ENCODE results near the gene SASH1. TPM values are rescaled to one million over a fixed set of nuclear protein-coding genes. Genes with fewer than 3 reads are reported as not detected.

The SASH1 gene
- total RNA-seq, 1 experiment from 2014 or later: 33.2 TPM

DNA sequence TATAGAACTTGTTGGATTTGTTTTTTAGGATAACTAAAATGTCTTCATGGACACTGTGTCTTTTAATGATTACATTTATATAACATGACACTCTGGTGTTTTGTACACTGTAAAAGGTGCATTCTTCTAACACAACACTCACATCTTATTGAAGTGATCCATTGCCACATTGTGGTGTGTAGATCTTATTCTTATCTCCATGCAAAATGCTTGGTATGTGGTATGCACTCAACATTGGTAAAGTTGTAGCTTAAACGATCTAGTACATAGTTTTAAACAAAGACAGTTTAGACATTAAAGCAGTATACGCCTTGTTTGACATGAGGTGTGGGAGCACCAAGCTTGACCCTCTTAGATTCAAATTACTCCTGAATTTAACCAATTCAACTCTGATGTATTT is 84.7 kb downstream of the SASH1 start:
- Histone ChIP-seq H3K14ac (ENCODE audit: insufficient read depth, low read length) (no peak overlapping the region), H3K4me2 (ENCODE audit: insufficient read depth, insufficient read length, low read length) (no peak overlapping the region), H2BK20ac (ENCODE audit: low read depth, low read length, poor library complexity, severe bottlenecking) (no peak overlapping the region), H2BK15ac (ENCODE audit: low read depth, low read length) (no peak overlapping the region), H2AFZ (ENCODE audit: low read length) (no peak overlapping the region), H2BK5ac (ENCODE audit: insufficient read length, low read length) (no peak overlapping the region), H2BK12ac (ENCODE audit: insufficient read length, low read depth, low read length) (no peak overlapping the region), H4K20me1 (ENCODE audit: control insufficient read depth, insufficient read depth, insufficient read length) (no peaks in the 10 kb centered on the region), H3K9ac (ENCODE audit: extremely low read depth, insufficient read length, low read length) (no peak overlapping the region), H3K23ac (ENCODE audit: insufficient read length, low read depth, low read length) (no peak overlapping the region), H3K9me3 (ENCODE audit: control insufficient read depth, low read depth, low read length) (no peaks in the 10 kb centered on the region), H3K23me2 (ENCODE audit: insufficient read length, low read depth, low read length, poor library complexity, severe bottlenecking) (no peaks in the 10 kb centered on the region), H4K8ac (replicated peaks; ENCODE audit: insufficient read length, low read depth, low read length) (no peak overlapping the region), H3K18ac (ENCODE audit: insufficient read length, low read depth, low read length) (no peak overlapping the region), H3K27ac (ENCODE audit: insufficient read length, low read depth, low read length) (no peak overlapping the region), H2AK5ac (ENCODE audit: insufficient read length, low read length) (no peak overlapping the region), H4K5ac (ENCODE audit: insufficient read length, low read depth, low read length) (no peak overlapping the region), H3K79me1 (ENCODE audit: insufficient read depth, low read depth, low read length, poor library complexity, severe bottlenecking) (no peaks in the 10 kb centered on the region), H3K56ac (ENCODE audit: insufficient read length, low read depth, low read length) (no peak overlapping the region), H4K91ac (ENCODE audit: insufficient read length, low read depth, low read length) (no peak overlapping the region), H3K4ac (ENCODE audit: low read depth, low read length) (no peak overlapping the region), H2BK120ac (ENCODE audit: low read depth, low read length, poor library complexity, severe bottlenecking) (no peak overlapping the region), H3K4me1 (ENCODE audit: insufficient read depth, low read length) (no peaks in the 10 kb centered on the region; the same call in 1 of the 2 replicates), H3K79me2 (ENCODE audit: insufficient read depth, low read length) (no peaks in the 10 kb centered on the region; the same call in 1 of the 2 replicates), H3K27me3 (ENCODE audit: insufficient read depth, low read length) (no peaks in the 10 kb centered on the region), H3T11ph (ENCODE audit: low read length) (no peak overlapping the region)
- no peak overlapping the region for H3K27ac Mint-ChIP-seq
- WGBS (ENCODE audit: extremely low coverage, insufficient read length, low lambda C conversion rate): no CpG with 5 or more reads among the region's 2 CpGs
- H3K4me1 Mint-ChIP-seq: peaks cover 7 to 8% of the 10 kb centered on the region in 2 experiments
- no peak for DNase-seq
- H3K4me3 Mint-ChIP-seq: no peak overlapping the region
- H3K9me3 Mint-ChIP-seq: no peaks in the 10 kb centered on the region
- H3K36me3 Mint-ChIP-seq (ENCODE audit: insufficient read depth in 1 of 3, low read depth in 3 of 3): peaks cover 0 to 5% (median 0%) of the 10 kb centered on the region in 3 experiments; a peak in 2 of 7 replicates
- H3K27me3 Mint-ChIP-seq (ENCODE audit: low read depth): no peaks in the 10 kb centered on the region
- TF ChIP-seq, protein P1, sequence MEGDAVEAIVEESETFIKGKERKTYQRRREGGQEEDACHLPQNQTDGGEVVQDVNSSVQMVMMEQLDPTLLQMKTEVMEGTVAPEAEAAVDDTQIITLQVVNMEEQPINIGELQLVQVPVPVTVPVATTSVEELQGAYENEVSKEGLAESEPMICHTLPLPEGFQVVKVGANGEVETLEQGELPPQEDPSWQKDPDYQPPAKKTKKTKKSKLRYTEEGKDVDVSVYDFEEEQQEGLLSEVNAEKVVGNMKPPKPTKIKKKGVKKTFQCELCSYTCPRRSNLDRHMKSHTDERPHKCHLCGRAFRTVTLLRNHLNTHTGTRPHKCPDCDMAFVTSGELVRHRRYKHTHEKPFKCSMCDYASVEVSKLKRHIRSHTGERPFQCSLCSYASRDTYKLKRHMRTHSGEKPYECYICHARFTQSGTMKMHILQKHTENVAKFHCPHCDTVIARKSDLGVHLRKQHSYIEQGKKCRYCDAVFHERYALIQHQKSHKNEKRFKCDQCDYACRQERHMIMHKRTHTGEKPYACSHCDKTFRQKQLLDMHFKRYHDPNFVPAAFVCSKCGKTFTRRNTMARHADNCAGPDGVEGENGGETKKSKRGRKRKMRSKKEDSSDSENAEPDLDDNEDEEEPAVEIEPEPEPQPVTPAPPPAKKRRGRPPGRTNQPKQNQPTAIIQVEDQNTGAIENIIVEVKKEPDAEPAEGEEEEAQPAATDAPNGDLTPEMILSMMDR (conservative IDR thresholded peaks at IDR 0.05): no peak
